Left lung (tissue), 10 donors: ENCODE data around the gene SH3PXD2A. TPM values are rescaled to one million over a fixed set of nuclear protein-coding genes. Genes with fewer than 3 reads are reported as not detected.

Experiments used
- ATAC-seq: fragments of 200-7000 bp; cut with Tn5 transposase; one replicate; pipeline ENCODE4 v1.9.1; 2020; ENCODE audit warnings: moderate library complexity
- DNase-seq, 4 donors: peaks; one replicate each; pipeline ENCODE4 v3.0.0-alpha.2; 2013 to 2020
- H3K27ac ChIP-seq, 2 donors: fragments of 200-600 bp; sonication (generic) in 1 of 2; one replicate each; pipeline versions ENCODE4 v1.5.0 to v1.8.0; 2020 to 2021
- H3K27me3 ChIP-seq, 2 donors: fragments of 200-600 bp; sonication (generic) in 1 of 2; one replicate each; pipeline versions ENCODE4 v1.5.0 to v1.8.0; 2020 to 2021
- H3K36me3 ChIP-seq, 2 donors: fragments of 200-600 bp; sonication (generic) in 1 of 2; one replicate each; pipeline versions ENCODE4 v1.5.0 to v1.8.0; 2020 to 2021
- H3K4me1 ChIP-seq, 2 donors: fragments of 200-600 bp; one replicate each; pipeline ENCODE4 v1.8.0; 2021
- H3K4me3 ChIP-seq, 2 donors: fragments of 200-600 bp; sonication (generic) in 1 of 2; one replicate each; pipeline versions ENCODE4 v1.5.0 to v1.8.0; 2020 to 2021; ENCODE audit warnings: mild to moderate bottlenecking in 1 of 2
- H3K9me3 ChIP-seq, 2 donors: fragments of 200-600 bp; sonication (generic) in 1 of 2; one replicate each; pipeline versions ENCODE4 v1.5.0 to v1.8.0; 2020 to 2021
- intact Hi-C, 2 donors: fragments of 100-400 bp; cut with DNase I; formaldehyde crosslinking; loops; one replicate each; pipeline versions ENCODE4 v1.11.2 to v1.14.2; 2022
- polyA plus RNA-seq, 6 donors: library from polyadenylated mRNA; unstranded; fragments of 120-200 nt; gene quantifications; one replicate each; pipeline ENCODE4 v1.2.1, GENCODE V29; 2013; ENCODE audit not compliant: insufficient read length in 6 of 6
- total RNA-seq, 2 donors: library from RNA; stranded (reverse); fragmentation: NEBNext Ultra II Directional; extraction: Animal tissue kit (Norgen Biotek cat#: 25700); gene quantifications; one replicate each; pipeline ENCODE4 v1.2.1, GENCODE V29; 2021
- TF ChIP-seq, protein P1 (sequence below), 2 donors: fragments of 200-600 bp; sonication (generic) in 1 of 2; IDR thresholded peaks; one replicate each; pipeline versions ENCODE4 v1.5.0 to v1.8.0; 2021; ENCODE audit warnings: antibody characterized with exemption in 2 of 2
- donor health status: DM: no; HTN: yes; CAD: no.
- donor health status: DM: no; HTN: no; CAD: no.

The SH3PXD2A gene
- total and polyA plus RNA-seq, 8 donors, result 44.8 to 117 (median 91.7) TPM

DNA sequence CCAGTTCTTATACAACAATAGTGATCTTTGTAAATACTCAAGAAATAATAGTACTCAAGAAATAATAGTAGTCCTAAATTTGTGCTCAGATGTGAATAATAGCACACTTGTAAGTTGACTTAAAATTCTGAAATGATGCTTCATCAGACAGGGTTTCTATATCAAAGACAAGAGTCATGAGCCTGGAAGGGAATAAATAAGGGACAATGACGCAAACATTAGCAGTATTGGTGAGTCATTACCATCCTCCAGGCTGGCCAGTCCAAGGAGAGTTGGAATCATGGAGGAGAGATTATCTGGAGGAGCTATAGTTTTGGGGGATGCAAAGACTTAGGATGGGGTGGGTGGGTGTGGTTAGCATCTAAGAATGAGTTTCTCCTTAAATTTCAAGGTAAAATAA is 6.1 kb upstream of the SH3PXD2A start:
- H3K27me3 ChIP-seq, result no peaks in the 10 kb centered on the region
- peaks cover 0 to under 1% of the 10 kb centered on the region in 2 donors for H3K4me1 ChIP-seq
- H3K9me3 ChIP-seq, result peaks cover 0 to 22% of the 10 kb centered on the region in 2 donors
- TF ChIP-seq, protein P1, sequence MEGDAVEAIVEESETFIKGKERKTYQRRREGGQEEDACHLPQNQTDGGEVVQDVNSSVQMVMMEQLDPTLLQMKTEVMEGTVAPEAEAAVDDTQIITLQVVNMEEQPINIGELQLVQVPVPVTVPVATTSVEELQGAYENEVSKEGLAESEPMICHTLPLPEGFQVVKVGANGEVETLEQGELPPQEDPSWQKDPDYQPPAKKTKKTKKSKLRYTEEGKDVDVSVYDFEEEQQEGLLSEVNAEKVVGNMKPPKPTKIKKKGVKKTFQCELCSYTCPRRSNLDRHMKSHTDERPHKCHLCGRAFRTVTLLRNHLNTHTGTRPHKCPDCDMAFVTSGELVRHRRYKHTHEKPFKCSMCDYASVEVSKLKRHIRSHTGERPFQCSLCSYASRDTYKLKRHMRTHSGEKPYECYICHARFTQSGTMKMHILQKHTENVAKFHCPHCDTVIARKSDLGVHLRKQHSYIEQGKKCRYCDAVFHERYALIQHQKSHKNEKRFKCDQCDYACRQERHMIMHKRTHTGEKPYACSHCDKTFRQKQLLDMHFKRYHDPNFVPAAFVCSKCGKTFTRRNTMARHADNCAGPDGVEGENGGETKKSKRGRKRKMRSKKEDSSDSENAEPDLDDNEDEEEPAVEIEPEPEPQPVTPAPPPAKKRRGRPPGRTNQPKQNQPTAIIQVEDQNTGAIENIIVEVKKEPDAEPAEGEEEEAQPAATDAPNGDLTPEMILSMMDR (IDR thresholded peaks at IDR 0.05), result no peak
- no peak overlapping the region for H3K27ac ChIP-seq
- no peak for DNase-seq
- no peaks in the 10 kb centered on the region for H3K36me3 ChIP-seq
- no peak overlapping the region for H3K4me3 ChIP-seq
- no peak for ATAC-seq
- intact Hi-C loops, result loop anchor here in 1 of 2 donors (10.0 kb wide), 1 partner anchor 147 kb away; no protein-coding TSS in a partner anchor

DNA sequence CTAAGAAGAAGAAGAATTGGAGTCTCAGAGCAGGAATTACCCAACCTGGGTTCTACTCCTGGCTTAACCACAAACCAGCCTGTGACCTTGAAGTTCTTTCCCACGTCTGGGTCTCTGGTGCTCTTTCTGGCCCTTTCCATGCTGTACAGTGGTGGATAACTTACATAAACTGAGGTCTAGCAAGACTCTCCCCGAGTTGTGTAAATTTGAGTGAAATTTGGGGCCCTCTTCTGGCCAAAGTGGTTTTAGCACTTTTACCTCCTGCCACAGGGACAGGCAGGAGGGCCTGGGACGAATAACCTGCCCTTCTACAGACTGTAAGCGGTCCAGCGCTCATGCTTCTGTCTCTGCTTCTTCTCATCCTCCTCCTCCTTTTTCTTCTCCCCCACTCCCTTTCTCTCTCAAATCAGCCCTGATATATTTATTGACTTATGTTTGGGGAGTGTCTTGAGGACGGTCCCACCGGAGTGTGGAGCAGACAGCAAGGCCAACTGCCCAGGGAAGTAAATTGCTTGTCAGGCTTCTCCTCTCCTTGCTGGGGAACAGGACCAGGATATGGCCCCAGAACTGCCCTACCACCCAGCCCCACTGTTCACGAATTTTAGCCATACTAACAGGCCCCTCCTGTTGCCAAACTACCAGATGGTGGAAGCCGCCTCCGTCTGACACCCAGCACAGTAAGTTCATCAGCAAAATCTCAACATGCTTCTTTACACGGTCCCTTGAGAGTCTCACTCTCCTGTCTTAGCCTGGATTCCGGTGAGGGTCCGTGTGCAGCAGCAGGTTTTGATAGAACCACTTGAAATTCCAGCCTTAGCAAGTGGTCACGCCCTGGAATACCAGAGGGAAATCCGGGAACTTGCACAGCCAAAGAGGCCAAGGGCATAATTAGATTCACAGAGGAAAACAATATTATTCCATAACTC is 4.0 kb upstream of the SH3PXD2A start:
- intact Hi-C loops, result loop anchor here in 1 of 2 donors (10.0 kb wide), 1 partner anchor 145 kb away; no protein-coding TSS in a partner anchor
- Histone ChIP-seq H3K36me3 (no peaks in the 10 kb centered on the region), H3K4me1 (peaks cover under 1 to 19% of the 10 kb centered on the region in 2 donors), H3K9me3 (peaks cover 0 to under 1% of the 10 kb centered on the region in 2 donors), H3K4me3 (no peak overlapping the region), H3K27ac (peak overlapping the region in 1 of 2 donors; percentile 23), H3K27me3 (peaks cover 0 to 20% of the 10 kb centered on the region in 2 donors)
- DNase-seq, result peak in 2 of 4 donors; percentile 65 to 73
- peak; percentile 82 for ATAC-seq
- TF ChIP-seq, protein P1 (IDR thresholded peaks at IDR 0.05), result peak; percentile 62 to 69

GRCh38 chr10:103858360-103858759 is 3.0 kb upstream of the SH3PXD2A start:
- peaks cover 0 to 31% of the 10 kb centered on the region in 2 donors for H3K27me3 ChIP-seq
- H3K4me1 ChIP-seq, result peaks cover 11 to 30% of the 10 kb centered on the region in 2 donors
- ATAC-seq, result no peak
- H3K27ac ChIP-seq, result no peak overlapping the region
- H3K9me3 ChIP-seq, result no peaks in the 10 kb centered on the region
- H3K4me3 ChIP-seq, result no peak overlapping the region
- no peak for DNase-seq
- TF ChIP-seq, protein P1 (IDR thresholded peaks at IDR 0.05), result no peak
- H3K36me3 ChIP-seq, result no peaks in the 10 kb centered on the region
- intact Hi-C loops, result no loop called here

- Histone ChIP-seq H3K4me1 (peaks cover 25 to 45% of the 10 kb centered on the region in 2 donors), H3K4me3 (no peak overlapping the region), H3K9me3 (no peaks in the 10 kb centered on the region), H3K36me3 (no peaks in the 10 kb centered on the region), H3K27me3 (peaks cover 0 to 34% of the 10 kb centered on the region in 2 donors), H3K27ac (no peak overlapping the region)
- TF ChIP-seq, protein P1 (IDR thresholded peaks at IDR 0.05), result no peak
- DNase-seq (no peak), ATAC-seq (no peak)
- intact Hi-C loops, result loop anchor here in 1 of 2 donors (2.0 kb wide), 1 partner anchor 144 kb away; no protein-coding TSS in a partner anchor
Observed at GRCh38 chr10:103856797-103857170, 1.4 kb upstream of the SH3PXD2A start.
